ENCODE results near the gene CD276.

GRCh38 chr15:73723191-73723590 is 39.0 kb downstream of the CD276 start:
- TF ChIP-seq POLR2A (IDR thresholded peaks at IDR 0.05) (no peak), CTCF (IDR thresholded peaks at IDR 0.05) (no peak)
